Measurements from ENCODE around the gene ARVCF. TPM values are rescaled to one million over a fixed set of nuclear protein-coding genes. Genes with fewer than 3 reads are reported as not detected.
A peak's percentile ranks its signal among the peaks of the same experiment; 100 is the strongest.

The ARVCF gene
- total and polyA plus RNA-seq, 9 of the 15 experiments (the other 6 are each of a cell fraction or from before 2014, with no cell fraction given), result 0.03 to 97.4 (median 15.6) TPM

GRCh38 chr22:20057596-20058268 lies 41.1 kb upstream of the ARVCF start (continued):
- TF ChIP-seq STAT6 (CRISPR knock-in tag; IDR thresholded peaks at IDR 0.05) (no peak; the same call in 1 of the 2 replicates), TEAD2 (tag; IDR thresholded peaks at IDR 0.05) (no peak), E2F1 (CRISPR knock-in tag; IDR thresholded peaks at IDR 0.05) (no peak), SPI1 (IDR thresholded peaks at IDR 0.05; ENCODE audit: borderline replicate concordance, low read depth, low read length) (no peak), PML (IDR thresholded peaks at IDR 0.05; ENCODE audit: low read length) (no peak), HMG20A (CRISPR knock-in tag; conservative IDR thresholded peaks at IDR 0.05) (no peak), SMARCE1 (IDR thresholded peaks at IDR 0.05) (no peak), BMI1 (IDR thresholded peaks at IDR 0.05; ENCODE audit: low read length) (no peak), CLOCK (CRISPR knock-in tag; IDR thresholded peaks at IDR 0.05; ENCODE audit: borderline replicate concordance) (no peak), NR4A1 (CRISPR knock-in tag; IDR thresholded peaks at IDR 0.05) (peak; percentile 80; the same call in 1 of the 2 replicates), NR4A1 (tag; IDR thresholded peaks at IDR 0.05) (no peak), PHB2 (IDR thresholded peaks at IDR 0.05; ENCODE audit: low read depth) (no peak), FOXA1 (IDR thresholded peaks at IDR 0.05; ENCODE audit: borderline replicate concordance) (no peak), ZFPM2 (CRISPR knock-in tag; IDR thresholded peaks at IDR 0.05) (no peak), CEBPG (CRISPR knock-in tag; IDR thresholded peaks at IDR 0.05) (no peak), CEBPG (tag; conservative IDR thresholded peaks at IDR 0.05 in 1 of 2, IDR thresholded peaks at IDR 0.05 in 1 of 2) (0 out of 4 replicates have a peak, but pooled peaks of 1 of the 2 experiments have one; percentile 5), RBM39 (optimal IDR thresholded peaks at IDR 0.05; ENCODE audit: low read depth, low read length) (no peak), ZNF311 (CRISPR knock-in tag; IDR thresholded peaks at IDR 0.05) (no peak), MCM7 (IDR thresholded peaks at IDR 0.05) (no peak), ERF (CRISPR knock-in tag; IDR thresholded peaks at IDR 0.05) (0 out of 2 replicates have a peak, but pooled peaks have one; percentile 49), ZNF75A (CRISPR knock-in tag; IDR thresholded peaks at IDR 0.05) (no peak), HMBOX1 (IDR thresholded peaks at IDR 0.05) (no peak), RHOXF2B (CRISPR knock-in tag; conservative IDR thresholded peaks at IDR 0.05) (no peak), PPARD (CRISPR knock-in tag; IDR thresholded peaks at IDR 0.05) (no peak)

All from K562 (cell line).